Measurements from ENCODE around the gene PDE4D. TPM values are rescaled to one million over a fixed set of nuclear protein-coding genes. Genes with fewer than 3 reads are reported as not detected.

The PDE4D gene
- total and polyA plus RNA-seq, 2 donors (not counting 3 experiments of a cell fraction or from before 2014, with no cell fraction given), result 34.5 to 51.2 TPM

DNA sequence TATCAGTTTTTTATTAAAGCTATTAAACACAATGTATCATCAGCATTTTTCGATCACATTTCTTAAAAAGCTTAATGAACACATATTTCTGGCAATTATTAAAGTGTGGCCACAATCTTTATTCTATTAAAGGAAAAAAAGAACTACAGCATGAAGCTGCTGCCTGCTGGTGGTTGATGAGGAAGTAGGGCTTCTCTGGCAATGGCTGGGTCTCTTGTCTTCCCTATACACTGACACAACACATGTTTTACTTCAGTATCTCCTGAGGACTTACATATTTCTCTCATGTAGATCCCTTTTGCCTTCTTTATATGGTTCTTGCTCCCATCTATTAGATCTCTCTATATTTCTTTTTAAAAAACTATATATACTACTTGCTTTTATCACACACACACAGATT lies 719.9 kb downstream of the PDE4D start:
- dilution Hi-C loops (cut with MboI; ENCODE audit: extremely low pct_ligation_motif_present, low sequenced_read_pairs) (no loop called here), intact Hi-C loops (cut with micrococcal nuclease) (no loop called here)
- ChIA-PET POLR2A (interaction anchor here (0.6 kb wide), 1 partner anchor 581 kb away, joined by 5 read pairs; no protein-coding TSS in a partner anchor), CTCF (interaction anchor here (1.0 to 4.9 kb wide), 15 partner anchors 10 to 303 kb away, joined by 3 to 69 read pairs (median 9); no protein-coding TSS in a partner anchor)
- no peak overlapping the region for H3K4me2 ChIP-seq (ENCODE audit: insufficient read depth, low read length)
- no peaks in the 10 kb centered on the region for H3K9me1 ChIP-seq (replicated peaks; ENCODE audit: control insufficient read depth, extremely low read depth, insufficient read depth, low read length)
- H3K9me3 ChIP-seq (replicated peaks; ENCODE audit: control insufficient read depth, insufficient read depth, low read length), result no peaks in the 10 kb centered on the region
- H3K27me3 ChIP-seq (ENCODE audit: control insufficient read depth in 2 of 2, insufficient read depth in 2 of 2, low read length in 2 of 2), result no peaks in the 10 kb centered on the region
- BruUV-seq (replicated peaks), result no TSS peak
- TF ChIP-seq POLR2A (IDR thresholded peaks at IDR 0.05; ENCODE audit: low read depth, low read length), result no peak
- no peak for TF ChIP-seq FOS (IDR thresholded peaks at IDR 0.05; ENCODE audit: borderline replicate concordance, insufficient read depth, low read length)
- TF ChIP-seq, protein P1, sequence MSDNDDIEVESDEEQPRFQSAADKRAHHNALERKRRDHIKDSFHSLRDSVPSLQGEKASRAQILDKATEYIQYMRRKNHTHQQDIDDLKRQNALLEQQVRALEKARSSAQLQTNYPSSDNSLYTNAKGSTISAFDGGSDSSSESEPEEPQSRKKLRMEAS (IDR thresholded peaks at IDR 0.05; ENCODE audit: insufficient read depth, insufficient read length), result no peak
- TF ChIP-seq EZH2 (IDR thresholded peaks at IDR 0.05; ENCODE audit: borderline replicate concordance, low read depth, low read length, severe bottlenecking), result no peak
- no peak for TF ChIP-seq GATA2 (IDR thresholded peaks at IDR 0.05; ENCODE audit: insufficient read depth, insufficient read length, low read depth, low read length)
- TF ChIP-seq JUN (IDR thresholded peaks at IDR 0.05; ENCODE audit: borderline replicate concordance, insufficient read depth, insufficient read length, low read depth), result no peak
- TF ChIP-seq MYC (IDR thresholded peaks at IDR 0.05; ENCODE audit: low read depth, low read length), result no peak
- TF ChIP-seq, protein P2, sequence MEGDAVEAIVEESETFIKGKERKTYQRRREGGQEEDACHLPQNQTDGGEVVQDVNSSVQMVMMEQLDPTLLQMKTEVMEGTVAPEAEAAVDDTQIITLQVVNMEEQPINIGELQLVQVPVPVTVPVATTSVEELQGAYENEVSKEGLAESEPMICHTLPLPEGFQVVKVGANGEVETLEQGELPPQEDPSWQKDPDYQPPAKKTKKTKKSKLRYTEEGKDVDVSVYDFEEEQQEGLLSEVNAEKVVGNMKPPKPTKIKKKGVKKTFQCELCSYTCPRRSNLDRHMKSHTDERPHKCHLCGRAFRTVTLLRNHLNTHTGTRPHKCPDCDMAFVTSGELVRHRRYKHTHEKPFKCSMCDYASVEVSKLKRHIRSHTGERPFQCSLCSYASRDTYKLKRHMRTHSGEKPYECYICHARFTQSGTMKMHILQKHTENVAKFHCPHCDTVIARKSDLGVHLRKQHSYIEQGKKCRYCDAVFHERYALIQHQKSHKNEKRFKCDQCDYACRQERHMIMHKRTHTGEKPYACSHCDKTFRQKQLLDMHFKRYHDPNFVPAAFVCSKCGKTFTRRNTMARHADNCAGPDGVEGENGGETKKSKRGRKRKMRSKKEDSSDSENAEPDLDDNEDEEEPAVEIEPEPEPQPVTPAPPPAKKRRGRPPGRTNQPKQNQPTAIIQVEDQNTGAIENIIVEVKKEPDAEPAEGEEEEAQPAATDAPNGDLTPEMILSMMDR (IDR thresholded peaks at IDR 0.05; ENCODE audit: extremely low read depth in 1 of 2, insufficient read depth in 1 of 2, low read depth in 1 of 2, low read length in 2 of 2), result no peak
- TF ChIP-seq POLR2AphosphoS5 (IDR thresholded peaks at IDR 0.05; ENCODE audit: insufficient read depth, low read depth, low read length), result no peak
- peaks cover 0 to 3% of the 10 kb centered on the region in 2 experiments for H3K36me3 ChIP-seq (ENCODE audit: control insufficient read depth in 2 of 2, extremely low read depth in 1 of 2, insufficient read depth in 2 of 2, low read length in 2 of 2)
- FAIRE-seq (no peak), DNase-seq (ENCODE audit: low read depth, low spot score) (no peak)
- H3K4me3 ChIP-seq (replicated peaks in 1 of 3; ENCODE audit: insufficient read depth in 1 of 3, low read depth in 1 of 3, low read length in 3 of 3), result no peak overlapping the region
- no peaks in the 10 kb centered on the region for H3K4me1 ChIP-seq (ENCODE audit: control insufficient read depth, extremely low read depth, insufficient read depth, low read length)
- H3K79me2 ChIP-seq (ENCODE audit: control insufficient read depth, insufficient read depth, low read length), result no peaks in the 10 kb centered on the region
- no peak overlapping the region for H3K9ac ChIP-seq (replicated peaks; ENCODE audit: extremely low read depth, insufficient read depth, low read length)
- H4K20me1 ChIP-seq (replicated peaks; ENCODE audit: control insufficient read depth, extremely low read depth, insufficient read depth, low read length), result no peaks in the 10 kb centered on the region
- no peak overlapping the region for H2AFZ ChIP-seq (ENCODE audit: low read depth, low read length)
- H3K27ac ChIP-seq (ENCODE audit: insufficient read depth, low read depth, low read length), result no peak overlapping the region

Measured in endothelial cell of umbilical vein (primary cell).